ENCODE data around the gene C17orf113. TPM values are rescaled to one million over a fixed set of nuclear protein-coding genes. Genes with fewer than 3 reads are reported as not detected.

C17orf113 gene
- total and polyA plus RNA-seq, 2 experiments from 2014 or later, result 0.29 to 2.1 TPM

DNA sequence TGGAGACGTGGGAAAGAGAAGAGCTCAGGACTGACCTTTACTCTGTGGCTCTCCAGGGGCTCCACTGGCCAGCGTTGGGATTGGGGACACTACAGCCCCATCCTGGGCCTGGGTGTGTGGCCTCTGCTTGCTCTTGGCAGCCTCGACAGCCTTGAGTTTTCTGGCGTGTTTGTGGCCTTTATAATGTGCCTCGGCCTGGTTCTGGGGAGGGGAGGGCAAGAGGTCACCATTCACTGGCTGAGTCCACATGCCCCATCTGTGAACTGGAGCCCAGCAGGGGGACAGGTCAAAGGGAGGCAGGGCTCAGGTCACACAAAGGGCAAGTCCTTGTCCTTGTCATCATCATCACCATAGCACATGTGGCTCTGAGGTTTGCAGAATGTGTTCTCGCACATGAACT lies 18.8 kb downstream of the C17orf113 start:
- H3K79me2 ChIP-seq (replicated peaks; ENCODE audit: insufficient read depth), result no peaks in the 10 kb centered on the region
- no peak overlapping the region for H3K27ac ChIP-seq (ENCODE audit: low read depth)
- Mint-ChIP-seq H3K36me3 (ENCODE audit: low read depth) (no peaks in the 10 kb centered on the region), H3K27ac (no peak overlapping the region), H3K27me3 (ENCODE audit: insufficient read depth, low read depth, poor library complexity) (peaks cover 13% of the 10 kb centered on the region), H3K4me1 (peaks cover 25% of the 10 kb centered on the region), H3K4me3 (no peak overlapping the region), H3K9me3 (no peaks in the 10 kb centered on the region)
- H3K27me3 ChIP-seq (ENCODE audit: insufficient read depth), result no peaks in the 10 kb centered on the region
- H3F3A ChIP-seq (replicated peaks; ENCODE audit: low read depth), result no peaks in the 10 kb centered on the region
- no peaks in the 10 kb centered on the region for H3K9me2 ChIP-seq (ENCODE audit: insufficient read depth)
- no peak overlapping the region for H3K4me3 ChIP-seq
- no peak overlapping the region for H3K4me2 ChIP-seq
- H4K20me1 ChIP-seq (replicated peaks; ENCODE audit: insufficient read depth), result no peaks in the 10 kb centered on the region
- ATAC-seq (no peak), DNase-seq (ENCODE audit: low spot score) (no peak)
- no peak overlapping the region for H2AFZ ChIP-seq
- peaks cover 5% of the 10 kb centered on the region; the same call in 1 of the 2 replicates for H3K4me1 ChIP-seq (ENCODE audit: insufficient read depth)
- no peaks in the 10 kb centered on the region for H3K36me3 ChIP-seq (ENCODE audit: insufficient read depth)
- no peak for TF ChIP-seq ZNF114 (CRISPR knock-in tag; IDR thresholded peaks at IDR 0.05)
- no peak for TF ChIP-seq ZNF331 (CRISPR knock-in tag; IDR thresholded peaks at IDR 0.05; ENCODE audit: low read depth)
- no peak for TF ChIP-seq EZH2 (IDR thresholded peaks at IDR 0.05; ENCODE audit: low read depth, unreplicated experiment)
- TF ChIP-seq, protein P1, sequence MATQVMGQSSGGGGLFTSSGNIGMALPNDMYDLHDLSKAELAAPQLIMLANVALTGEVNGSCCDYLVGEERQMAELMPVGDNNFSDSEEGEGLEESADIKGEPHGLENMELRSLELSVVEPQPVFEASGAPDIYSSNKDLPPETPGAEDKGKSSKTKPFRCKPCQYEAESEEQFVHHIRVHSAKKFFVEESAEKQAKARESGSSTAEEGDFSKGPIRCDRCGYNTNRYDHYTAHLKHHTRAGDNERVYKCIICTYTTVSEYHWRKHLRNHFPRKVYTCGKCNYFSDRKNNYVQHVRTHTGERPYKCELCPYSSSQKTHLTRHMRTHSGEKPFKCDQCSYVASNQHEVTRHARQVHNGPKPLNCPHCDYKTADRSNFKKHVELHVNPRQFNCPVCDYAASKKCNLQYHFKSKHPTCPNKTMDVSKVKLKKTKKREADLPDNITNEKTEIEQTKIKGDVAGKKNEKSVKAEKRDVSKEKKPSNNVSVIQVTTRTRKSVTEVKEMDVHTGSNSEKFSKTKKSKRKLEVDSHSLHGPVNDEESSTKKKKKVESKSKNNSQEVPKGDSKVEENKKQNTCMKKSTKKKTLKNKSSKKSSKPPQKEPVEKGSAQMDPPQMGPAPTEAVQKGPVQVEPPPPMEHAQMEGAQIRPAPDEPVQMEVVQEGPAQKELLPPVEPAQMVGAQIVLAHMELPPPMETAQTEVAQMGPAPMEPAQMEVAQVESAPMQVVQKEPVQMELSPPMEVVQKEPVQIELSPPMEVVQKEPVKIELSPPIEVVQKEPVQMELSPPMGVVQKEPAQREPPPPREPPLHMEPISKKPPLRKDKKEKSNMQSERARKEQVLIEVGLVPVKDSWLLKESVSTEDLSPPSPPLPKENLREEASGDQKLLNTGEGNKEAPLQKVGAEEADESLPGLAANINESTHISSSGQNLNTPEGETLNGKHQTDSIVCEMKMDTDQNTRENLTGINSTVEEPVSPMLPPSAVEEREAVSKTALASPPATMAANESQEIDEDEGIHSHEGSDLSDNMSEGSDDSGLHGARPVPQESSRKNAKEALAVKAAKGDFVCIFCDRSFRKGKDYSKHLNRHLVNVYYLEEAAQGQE (IDR thresholded peaks at IDR 0.05; ENCODE audit: unreplicated experiment), result no peak
- TF ChIP-seq, protein P2, sequence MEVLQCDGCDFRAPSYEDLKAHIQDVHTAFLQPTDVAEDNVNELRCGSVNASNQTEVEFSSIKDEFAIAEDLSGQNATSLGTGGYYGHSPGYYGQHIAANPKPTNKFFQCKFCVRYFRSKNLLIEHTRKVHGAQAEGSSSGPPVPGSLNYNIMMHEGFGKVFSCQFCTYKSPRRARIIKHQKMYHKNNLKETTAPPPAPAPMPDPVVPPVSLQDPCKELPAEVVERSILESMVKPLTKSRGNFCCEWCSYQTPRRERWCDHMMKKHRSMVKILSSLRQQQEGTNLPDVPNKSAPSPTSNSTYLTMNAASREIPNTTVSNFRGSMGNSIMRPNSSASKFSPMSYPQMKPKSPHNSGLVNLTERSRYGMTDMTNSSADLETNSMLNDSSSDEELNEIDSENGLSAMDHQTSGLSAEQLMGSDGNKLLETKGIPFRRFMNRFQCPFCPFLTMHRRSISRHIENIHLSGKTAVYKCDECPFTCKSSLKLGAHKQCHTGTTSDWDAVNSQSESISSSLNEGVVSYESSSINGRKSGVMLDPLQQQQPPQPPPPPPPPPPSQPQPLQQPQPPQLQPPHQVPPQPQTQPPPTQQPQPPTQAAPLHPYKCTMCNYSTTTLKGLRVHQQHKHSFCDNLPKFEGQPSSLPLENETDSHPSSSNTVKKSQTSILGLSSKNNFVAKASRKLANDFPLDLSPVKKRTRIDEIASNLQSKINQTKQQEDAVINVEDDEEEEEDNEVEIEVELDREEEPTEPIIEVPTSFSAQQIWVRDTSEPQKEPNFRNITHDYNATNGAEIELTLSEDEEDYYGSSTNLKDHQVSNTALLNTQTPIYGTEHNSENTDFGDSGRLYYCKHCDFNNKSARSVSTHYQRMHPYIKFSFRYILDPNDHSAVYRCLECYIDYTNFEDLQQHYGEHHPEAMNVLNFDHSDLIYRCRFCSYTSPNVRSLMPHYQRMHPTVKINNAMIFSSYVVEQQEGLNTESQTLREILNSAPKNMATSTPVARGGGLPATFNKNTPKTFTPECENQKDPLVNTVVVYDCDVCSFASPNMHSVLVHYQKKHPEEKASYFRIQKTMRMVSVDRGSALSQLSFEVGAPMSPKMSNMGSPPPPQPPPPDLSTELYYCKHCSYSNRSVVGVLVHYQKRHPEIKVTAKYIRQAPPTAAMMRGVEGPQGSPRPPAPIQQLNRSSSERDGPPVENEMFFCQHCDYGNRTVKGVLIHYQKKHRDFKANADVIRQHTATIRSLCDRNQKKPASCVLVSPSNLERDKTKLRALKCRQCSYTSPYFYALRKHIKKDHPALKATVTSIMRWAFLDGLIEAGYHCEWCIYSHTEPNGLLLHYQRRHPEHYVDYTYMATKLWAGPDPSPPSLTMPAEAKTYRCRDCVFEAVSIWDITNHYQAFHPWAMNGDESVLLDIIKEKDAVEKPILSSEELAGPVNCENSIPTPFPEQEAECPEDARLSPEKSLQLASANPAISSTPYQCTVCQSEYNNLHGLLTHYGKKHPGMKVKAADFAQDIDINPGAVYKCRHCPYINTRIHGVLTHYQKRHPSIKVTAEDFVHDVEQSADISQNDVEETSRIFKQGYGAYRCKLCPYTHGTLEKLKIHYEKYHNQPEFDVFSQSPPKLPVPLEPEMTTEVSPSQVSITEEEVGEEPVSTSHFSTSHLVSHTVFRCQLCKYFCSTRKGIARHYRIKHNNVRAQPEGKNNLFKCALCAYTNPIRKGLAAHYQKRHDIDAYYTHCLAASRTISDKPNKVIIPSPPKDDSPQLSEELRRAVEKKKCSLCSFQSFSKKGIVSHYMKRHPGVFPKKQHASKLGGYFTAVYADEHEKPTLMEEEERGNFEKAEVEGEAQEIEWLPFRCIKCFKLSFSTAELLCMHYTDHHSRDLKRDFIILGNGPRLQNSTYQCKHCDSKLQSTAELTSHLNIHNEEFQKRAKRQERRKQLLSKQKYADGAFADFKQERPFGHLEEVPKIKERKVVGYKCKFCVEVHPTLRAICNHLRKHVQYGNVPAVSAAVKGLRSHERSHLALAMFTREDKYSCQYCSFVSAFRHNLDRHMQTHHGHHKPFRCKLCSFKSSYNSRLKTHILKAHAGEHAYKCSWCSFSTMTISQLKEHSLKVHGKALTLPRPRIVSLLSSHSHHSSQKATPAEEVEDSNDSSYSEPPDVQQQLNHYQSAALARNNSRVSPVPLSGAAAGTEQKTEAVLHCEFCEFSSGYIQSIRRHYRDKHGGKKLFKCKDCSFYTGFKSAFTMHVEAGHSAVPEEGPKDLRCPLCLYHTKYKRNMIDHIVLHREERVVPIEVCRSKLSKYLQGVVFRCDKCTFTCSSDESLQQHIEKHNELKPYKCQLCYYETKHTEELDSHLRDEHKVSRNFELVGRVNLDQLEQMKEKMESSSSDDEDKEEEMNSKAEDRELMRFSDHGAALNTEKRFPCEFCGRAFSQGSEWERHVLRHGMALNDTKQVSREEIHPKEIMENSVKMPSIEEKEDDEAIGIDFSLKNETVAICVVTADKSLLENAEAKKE (CRISPR knock-in tag; IDR thresholded peaks at IDR 0.05), result no peak
- TF ChIP-seq EZH2phosphoT487 (IDR thresholded peaks at IDR 0.05; ENCODE audit: unreplicated experiment), result no peak
- no peak for TF ChIP-seq STAT1 (IDR thresholded peaks at IDR 0.05; ENCODE audit: unreplicated experiment)
- no peak for TF ChIP-seq NANOG (IDR thresholded peaks at IDR 0.05; ENCODE audit: borderline replicate concordance)
- TF ChIP-seq, protein P3, sequence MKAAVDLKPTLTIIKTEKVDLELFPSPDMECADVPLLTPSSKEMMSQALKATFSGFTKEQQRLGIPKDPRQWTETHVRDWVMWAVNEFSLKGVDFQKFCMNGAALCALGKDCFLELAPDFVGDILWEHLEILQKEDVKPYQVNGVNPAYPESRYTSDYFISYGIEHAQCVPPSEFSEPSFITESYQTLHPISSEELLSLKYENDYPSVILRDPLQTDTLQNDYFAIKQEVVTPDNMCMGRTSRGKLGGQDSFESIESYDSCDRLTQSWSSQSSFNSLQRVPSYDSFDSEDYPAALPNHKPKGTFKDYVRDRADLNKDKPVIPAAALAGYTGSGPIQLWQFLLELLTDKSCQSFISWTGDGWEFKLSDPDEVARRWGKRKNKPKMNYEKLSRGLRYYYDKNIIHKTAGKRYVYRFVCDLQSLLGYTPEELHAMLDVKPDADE (IDR thresholded peaks at IDR 0.05), result no peak
- TF ChIP-seq JUNB (IDR thresholded peaks at IDR 0.05; ENCODE audit: unreplicated experiment), result no peak
- no peak for TF ChIP-seq CREB1 (CRISPR knock-in tag; IDR thresholded peaks at IDR 0.05; ENCODE audit: low read depth)
- no peak for TF ChIP-seq POLR2AphosphoS5 (IDR thresholded peaks at IDR 0.05; ENCODE audit: low read depth)
- TF ChIP-seq, protein P4, sequence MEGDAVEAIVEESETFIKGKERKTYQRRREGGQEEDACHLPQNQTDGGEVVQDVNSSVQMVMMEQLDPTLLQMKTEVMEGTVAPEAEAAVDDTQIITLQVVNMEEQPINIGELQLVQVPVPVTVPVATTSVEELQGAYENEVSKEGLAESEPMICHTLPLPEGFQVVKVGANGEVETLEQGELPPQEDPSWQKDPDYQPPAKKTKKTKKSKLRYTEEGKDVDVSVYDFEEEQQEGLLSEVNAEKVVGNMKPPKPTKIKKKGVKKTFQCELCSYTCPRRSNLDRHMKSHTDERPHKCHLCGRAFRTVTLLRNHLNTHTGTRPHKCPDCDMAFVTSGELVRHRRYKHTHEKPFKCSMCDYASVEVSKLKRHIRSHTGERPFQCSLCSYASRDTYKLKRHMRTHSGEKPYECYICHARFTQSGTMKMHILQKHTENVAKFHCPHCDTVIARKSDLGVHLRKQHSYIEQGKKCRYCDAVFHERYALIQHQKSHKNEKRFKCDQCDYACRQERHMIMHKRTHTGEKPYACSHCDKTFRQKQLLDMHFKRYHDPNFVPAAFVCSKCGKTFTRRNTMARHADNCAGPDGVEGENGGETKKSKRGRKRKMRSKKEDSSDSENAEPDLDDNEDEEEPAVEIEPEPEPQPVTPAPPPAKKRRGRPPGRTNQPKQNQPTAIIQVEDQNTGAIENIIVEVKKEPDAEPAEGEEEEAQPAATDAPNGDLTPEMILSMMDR (conservative IDR thresholded peaks at IDR 0.05; ENCODE audit: low read depth in 2 of 2), result no peak
